Endothelial cell of umbilical vein (primary cell): Measurements from ENCODE around the gene YBX1. TPM values are rescaled to one million over a fixed set of nuclear protein-coding genes. Genes with fewer than 3 reads are reported as not detected.

Source experiments
- BruUV-seq: library from RNA; stranded (reverse); fragments of 400-500 nt; replicated peaks from 2 replicates; lab custom pipeline; 2021; lab: Mats Ljungman, UMichigan
- CTCF ChIA-PET: fragments of 300-600, 350-600 bp; sonication (Branson Sonifier 250); formaldehyde crosslinking; loops from one replicate; lab custom pipeline; 2021; ENCODE audit warnings: antibody characterized with exemption, inconsistent platforms; lab: Charles Lee
- POLR2A ChIA-PET: fragments of 300-600, 350-600 bp; sonication (Branson Sonifier 250); formaldehyde crosslinking; loops from one replicate; lab custom pipeline; 2021; ENCODE audit warnings: antibody characterized with exemption, inconsistent platforms; lab: Charles Lee
- DNase-seq: peaks from one replicate; pipeline ENCODE4 v3.0.0-alpha.2; 2011; ENCODE audit warnings: low read depth, low spot score
- FAIRE-seq: peaks from 2 replicates; lab custom pipeline; 2011; peaks lifted over from hg19 to GRCh38; lab: Jason Lieb, UNC
- H2AFZ ChIP-seq: 2 replicates; pipeline ENCODE4 v1.6.0; 2012; ENCODE audit warnings: low read depth, low read length, control low read depth, inconsistent platforms
- H3K27ac ChIP-seq: 2 replicates; pipeline ENCODE4 v1.5.1; 2011; ENCODE audit warnings: low read depth, mild to moderate bottlenecking, control low read depth, low read length, moderate library complexity; ENCODE audit not compliant: insufficient read depth
- H3K27me3 ChIP-seq, 2 experiments: 2 replicates each; pipeline versions ENCODE4 v1.6.0 to v1.6.1; 2011; ENCODE audit warnings: low read length in 2 of 2, mixed read lengths in 1 of 2; ENCODE audit not compliant: control insufficient read depth in 2 of 2, insufficient read depth in 2 of 2
- H3K36me3 ChIP-seq, 2 experiments: 2 replicates in 1 of 2; 3 replicates in 1 of 2; pipeline ENCODE4 v1.5.1; 2011; ENCODE audit warnings: low read length in 2 of 2, mild to moderate bottlenecking in 1 of 2, moderate library complexity in 1 of 2; ENCODE audit not compliant: control insufficient read depth in 2 of 2, insufficient read depth in 2 of 2; ENCODE audit errors: extremely low read depth in 1 of 2
- H3K4me1 ChIP-seq: 3 replicates; pipeline ENCODE4 v1.5.1; 2011; ENCODE audit warnings: mild to moderate bottlenecking, low read length; ENCODE audit not compliant: control insufficient read depth, insufficient read depth; ENCODE audit errors: extremely low read depth
- H3K4me2 ChIP-seq: 2 replicates; pipeline ENCODE4 v1.6.1; 2011; ENCODE audit warnings: low read length, control low read depth, mixed read lengths; ENCODE audit not compliant: insufficient read depth
- H3K4me3 ChIP-seq, 3 experiments: fragments of 200-600 bp in 1 of 3; sonication (generic), shearing (Covaris generic) in 1 of 3; replicated peaks in 1 of 3; 2 replicates each; pipeline ENCODE4 v1.5.1; 2011 to 2016; ENCODE audit warnings: control low read depth in 3 of 3, low read length in 3 of 3, mild to moderate bottlenecking in 2 of 3, inconsistent platforms in 1 of 3, low read depth in 1 of 3, moderate library complexity in 1 of 3; ENCODE audit not compliant: insufficient read depth in 1 of 3
- H3K79me2 ChIP-seq: 2 replicates; pipeline ENCODE4 v1.6.0; 2012; ENCODE audit warnings: low read length, inconsistent platforms; ENCODE audit not compliant: control insufficient read depth, insufficient read depth
- H3K9ac ChIP-seq: replicated peaks from 2 replicates; pipeline ENCODE3; 2011; ENCODE audit warnings: low read length, control low read depth; ENCODE audit not compliant: insufficient read depth; ENCODE audit errors: extremely low read depth
- H3K9me1 ChIP-seq: replicated peaks from 3 replicates; pipeline ENCODE4 v1.6.0; 2011; ENCODE audit warnings: mild to moderate bottlenecking, low read length; ENCODE audit not compliant: control insufficient read depth, insufficient read depth; ENCODE audit errors: extremely low read depth
- H3K9me3 ChIP-seq: replicated peaks from 2 replicates; pipeline ENCODE4 v1.5.1; 2012; ENCODE audit warnings: low read length, inconsistent platforms; ENCODE audit not compliant: control insufficient read depth, insufficient read depth
- H4K20me1 ChIP-seq: replicated peaks from 2 replicates; pipeline ENCODE3; 2011; ENCODE audit warnings: mild to moderate bottlenecking, low read length; ENCODE audit not compliant: control insufficient read depth, insufficient read depth; ENCODE audit errors: extremely low read depth
- CTCF ChIP-seq, 2 donors: IDR thresholded peaks; 1 replicate in 1 of 2; 2 replicates in 1 of 2; pipeline ENCODE4 v1.5.1; 2011; ENCODE audit warnings: low read length in 2 of 2, mild to moderate bottlenecking in 2 of 2, moderate library complexity in 2 of 2, control low read depth in 1 of 2, inconsistent platforms in 1 of 2, low read depth in 1 of 2; ENCODE audit not compliant: insufficient read depth in 1 of 2; ENCODE audit errors: extremely low read depth in 1 of 2
- EZH2 ChIP-seq: IDR thresholded peaks from 2 replicates; pipeline ENCODE4 v1.6.1; 2012; ENCODE audit warnings: borderline replicate concordance, low read depth, mild to moderate bottlenecking, moderate library complexity, low read length, inconsistent platforms; ENCODE audit not compliant: severe bottlenecking
- FOS ChIP-seq: IDR thresholded peaks from 2 replicates; pipeline ENCODE4 v1.6.1; 2011; ENCODE audit warnings: mild to moderate bottlenecking, low read length, moderate library complexity, borderline replicate concordance; ENCODE audit not compliant: insufficient read depth
- GATA2 ChIP-seq: IDR thresholded peaks from 2 replicates; pipeline ENCODE4 v1.7.0; 2011; ENCODE audit warnings: low read depth, mild to moderate bottlenecking, moderate library complexity, mixed read lengths, low read length; ENCODE audit not compliant: insufficient read length, insufficient read depth
- JUN ChIP-seq: IDR thresholded peaks from 2 replicates; pipeline ENCODE4 v1.6.1; 2011; ENCODE audit warnings: borderline replicate concordance, low read depth; ENCODE audit not compliant: insufficient read length, insufficient read depth
- MAX ChIP-seq: IDR thresholded peaks from 2 replicates; pipeline ENCODE4 v1.6.1; 2011; ENCODE audit not compliant: insufficient read depth, insufficient read length
- MYC ChIP-seq: IDR thresholded peaks from one replicate; pipeline ENCODE4 v1.6.1; 2011; ENCODE audit warnings: mild to moderate bottlenecking, low read depth, low read length
- POLR2A ChIP-seq: IDR thresholded peaks from 2 replicates; pipeline ENCODE4 v1.6.1; 2012; ENCODE audit warnings: low read depth, mild to moderate bottlenecking, control low read depth, low read length
- POLR2AphosphoS5 ChIP-seq: IDR thresholded peaks from 2 replicates; pipeline ENCODE4 v1.6.1; 2012; ENCODE audit warnings: low read depth, mild to moderate bottlenecking, control low read depth, low read length, moderate library complexity; ENCODE audit not compliant: insufficient read depth
- dilution Hi-C: fragments of 300-500 bp; cut with MboI; formaldehyde crosslinking; loops from one replicate; pipeline ENCODE4 v1.15.0; 2019; ENCODE audit warnings: low sequenced_read_pairs; ENCODE audit not compliant: extremely low pct_ligation_motif_present
- intact Hi-C: fragments of 100-400 bp; cut with micrococcal nuclease; formaldehyde crosslinking; loops from one replicate; pipeline ENCODE4 v1.10.0; 2022
- polyA plus RNA-seq, 4 experiments: library from polyadenylated mRNA; depleted of rRNA in 3 of 4; stranded (reverse) in 3 of 4; unstranded in 1 of 4; fragments of >200 nt; gene quantifications; 2 replicates each; pipeline versions ENCODE4 v1.2.1 to v1.2.3, GENCODE V29; 2011 to 2012; ENCODE audit warnings: missing spikeins in 1 of 4
- total RNA-seq: library from RNA; stranded (reverse); gene quantifications from 2 replicates; pipeline ENCODE4 v1.2.3, GENCODE V29; 2021

The YBX1 gene
- total and polyA plus RNA-seq, 2 donors (not counting 3 experiments of a cell fraction or from before 2014, with no cell fraction given): 430 to 783 TPM

- DNase-seq (no peak), FAIRE-seq (no peak)
- Histone ChIP-seq H3K4me3 (no peak overlapping the region), H2AFZ (no peak overlapping the region), H3K4me2 (no peak overlapping the region), H3K9me1 (no peaks in the 10 kb centered on the region), H3K9ac (no peak overlapping the region), H4K20me1 (no peaks in the 10 kb centered on the region), H3K36me3 (no peaks in the 10 kb centered on the region), H3K4me1 (no peaks in the 10 kb centered on the region), H3K9me3 (no peaks in the 10 kb centered on the region), H3K79me2 (no peaks in the 10 kb centered on the region), H3K27ac (no peak overlapping the region), H3K27me3 (no peaks in the 10 kb centered on the region)
- CTCF ChIA-PET: interaction anchor here (0.7 to 1.3 kb wide), 4 partner anchors 11 to 156 kb away, joined by 3 to 4 read pairs (median 3); no protein-coding TSS in a partner anchor
- intact Hi-C loops: no loop called here
- TF ChIP-seq POLR2A (no peak), FOS (no peak), POLR2AphosphoS5 (no peak)
- POLR2A ChIA-PET: no interaction called here
- no TSS peak for BruUV-seq
- dilution Hi-C loops: no loop called here
These were observed 52.2 kb downstream of the YBX1 start for GRCh38 chr1:42734201-42735035.

GRCh38 chr1:42735056-42735455 is 52.8 kb downstream of the YBX1 start:
- H3K27me3 ChIP-seq: no peaks in the 10 kb centered on the region
- FAIRE-seq (no peak), DNase-seq (no peak)
- H3K36me3 ChIP-seq: no peaks in the 10 kb centered on the region
- no peaks in the 10 kb centered on the region for H3K9me3 ChIP-seq
- no peak for TF ChIP-seq JUN
- no peak for TF ChIP-seq MYC
- no peak for TF ChIP-seq GATA2
- no peak for TF ChIP-seq POLR2AphosphoS5
- no peak for TF ChIP-seq MAX
- TF ChIP-seq EZH2: no peak
- TF ChIP-seq POLR2A: no peak
- TF ChIP-seq CTCF (IDR thresholded peaks at IDR 0.05; ENCODE audit: extremely low read depth in 1 of 2, insufficient read depth in 1 of 2, low read depth in 1 of 2, low read length in 2 of 2): no peak
- TF ChIP-seq FOS: no peak
- ChIA-PET CTCF (interaction anchor here (0.6 to 1.8 kb wide), 3 partner anchors 11 to 157 kb away, joined by 3 to 7 read pairs (median 5); no protein-coding TSS in a partner anchor), POLR2A (no interaction called here)
- no peak overlapping the region for H2AFZ ChIP-seq
- H4K20me1 ChIP-seq: no peaks in the 10 kb centered on the region
- no TSS peak for BruUV-seq
- H3K4me2 ChIP-seq: no peak overlapping the region
- H3K9me1 ChIP-seq: no peaks in the 10 kb centered on the region
- H3K79me2 ChIP-seq: no peaks in the 10 kb centered on the region
- H3K4me3 ChIP-seq: no peak overlapping the region
- dilution Hi-C loops (no loop called here), intact Hi-C loops (no loop called here)
- H3K9ac ChIP-seq: no peak overlapping the region
- H3K27ac ChIP-seq: no peak overlapping the region
- H3K4me1 ChIP-seq: no peaks in the 10 kb centered on the region
